ENCODE data around the gene TRMT10A.
"Not testable (repeated sequence)": the region's sequence is repeated elsewhere in the genome, so short reads cannot be mapped to it uniquely, and the experiment has no call there.

The TRMT10A gene

DNA sequence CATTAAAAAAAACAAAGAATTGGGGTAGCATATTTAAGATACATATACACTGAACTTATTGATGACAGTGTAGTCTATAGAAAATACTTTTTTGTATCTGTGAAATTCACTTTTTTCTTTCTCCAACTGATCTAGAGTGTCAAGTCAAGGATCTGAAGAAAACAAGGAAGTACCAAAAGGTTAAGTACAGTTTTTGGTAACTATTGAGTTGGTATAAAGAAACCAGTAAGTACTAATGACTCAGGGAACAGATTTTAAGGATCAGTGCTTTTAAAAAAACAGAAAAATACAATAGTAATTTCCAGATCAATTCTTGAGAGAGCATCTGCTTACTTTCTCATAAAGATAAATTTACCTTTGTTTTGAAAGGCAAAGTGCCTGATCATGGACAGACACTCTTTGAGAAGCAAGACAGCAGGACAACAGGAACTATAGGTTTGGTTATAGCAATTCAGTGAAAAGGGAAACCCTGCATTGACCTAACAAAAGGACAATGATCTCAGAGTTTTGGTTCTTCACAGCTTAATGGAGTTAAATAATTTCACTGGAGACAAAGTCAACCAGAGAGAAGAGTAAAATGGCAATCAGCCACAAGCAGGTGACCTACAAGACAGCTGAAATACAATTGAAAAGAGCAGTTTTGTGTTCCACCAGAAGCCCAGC is 23.4 kb downstream of the TRMT10A start:
- DNase-seq, result no peak

DNA sequence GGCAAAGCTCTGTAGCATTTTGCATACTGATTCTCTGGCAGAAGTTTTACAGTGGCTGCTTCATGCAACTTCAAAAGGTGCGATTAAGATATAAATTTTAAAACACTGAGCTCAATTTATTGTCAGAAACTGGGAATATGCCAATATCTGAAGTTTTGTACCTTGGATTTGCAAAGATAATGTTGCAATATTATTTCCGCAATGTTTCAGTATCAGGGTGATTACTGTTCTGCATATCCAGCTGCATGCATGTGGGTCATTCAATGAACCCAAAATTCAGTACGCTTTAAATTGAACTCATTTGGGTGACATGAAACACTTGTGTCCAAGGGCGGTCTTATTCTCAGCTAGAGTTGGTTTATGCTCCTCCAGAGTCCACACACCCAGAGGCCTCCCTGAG is 26.2 kb downstream of the TRMT10A start:
- no peak for DNase-seq

DNA sequence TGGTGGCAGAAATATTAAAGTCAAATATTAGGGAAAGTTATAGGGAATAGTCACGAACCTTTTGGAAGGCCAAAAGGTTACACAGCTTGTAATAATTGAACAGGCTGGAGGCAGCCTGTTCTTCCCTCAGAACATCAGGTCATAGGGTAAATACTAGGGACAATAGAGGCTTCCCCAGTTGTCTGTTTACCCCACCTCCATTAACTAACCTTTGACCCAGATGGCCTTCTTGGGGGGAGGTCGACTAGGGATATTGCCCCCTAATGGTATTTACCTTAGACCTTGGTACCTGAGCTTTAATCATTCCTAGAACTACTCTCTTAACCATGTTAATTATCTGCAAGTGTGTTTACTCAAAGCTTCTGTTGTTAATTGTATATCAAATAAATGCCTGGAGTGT is 27.0 kb downstream of the TRMT10A start:
- no peak for DNase-seq

DNA sequence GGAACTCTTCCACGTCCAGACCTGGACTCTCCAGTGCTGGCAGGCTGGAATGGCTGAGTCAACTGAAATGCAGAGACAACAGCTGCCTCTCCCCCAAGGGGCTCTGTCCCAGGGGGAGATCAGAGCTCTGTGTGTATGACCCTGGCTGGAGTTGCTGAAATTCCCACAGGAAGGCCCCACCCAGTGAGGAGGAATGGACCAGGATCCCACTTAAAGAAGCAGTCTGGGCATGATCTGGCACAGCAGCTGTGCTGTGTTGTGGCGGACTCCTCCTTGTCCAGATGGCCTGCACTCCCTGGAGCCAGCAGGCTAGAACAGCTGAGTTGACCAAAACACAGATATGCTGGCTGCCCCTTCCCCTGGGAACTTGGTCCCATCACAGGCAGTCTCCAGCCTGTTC is 27.6 kb downstream of the TRMT10A start:
- no peak for DNase-seq

DNA sequence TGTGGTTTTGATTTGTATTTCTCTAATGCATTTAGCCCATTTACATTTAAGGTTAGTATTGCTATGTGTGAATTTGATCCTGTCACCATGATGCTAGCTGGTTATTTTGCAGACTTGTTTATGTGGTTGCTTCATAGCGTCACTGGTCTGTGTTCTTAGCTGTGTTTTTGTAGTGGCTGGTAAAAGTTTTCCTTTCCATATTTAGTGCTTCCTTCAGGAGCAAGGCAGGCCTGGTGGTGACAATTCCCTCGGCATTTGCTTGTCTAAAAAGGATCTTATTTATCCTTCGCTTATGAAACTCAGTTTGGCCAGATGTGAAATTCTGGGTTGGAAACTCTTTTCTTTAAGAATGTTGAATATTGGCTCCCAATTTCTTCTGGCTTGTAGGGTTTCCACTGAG is 29.1 kb downstream of the TRMT10A start:
- not testable (repeated sequence) for DNase-seq

DNA sequence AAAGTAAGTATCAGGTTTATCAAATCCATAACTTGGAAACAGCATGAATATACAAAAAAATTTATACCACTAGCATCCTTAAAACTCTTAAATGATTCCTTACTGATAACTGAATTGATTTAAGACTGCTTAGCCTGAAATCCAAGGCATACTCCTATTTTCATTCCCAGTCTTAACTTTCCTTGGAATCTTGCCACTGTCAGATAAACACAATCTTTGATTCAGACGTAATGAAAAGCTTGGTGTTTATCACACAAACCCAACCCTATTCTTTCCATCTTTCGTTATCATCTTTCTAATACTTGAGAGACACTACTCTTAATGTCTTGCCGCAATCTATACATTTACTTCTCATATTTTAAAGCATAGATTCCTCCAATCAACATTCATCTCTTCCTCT is 33.9 kb downstream of the TRMT10A start:
- DNase-seq, result no peak

DNA sequence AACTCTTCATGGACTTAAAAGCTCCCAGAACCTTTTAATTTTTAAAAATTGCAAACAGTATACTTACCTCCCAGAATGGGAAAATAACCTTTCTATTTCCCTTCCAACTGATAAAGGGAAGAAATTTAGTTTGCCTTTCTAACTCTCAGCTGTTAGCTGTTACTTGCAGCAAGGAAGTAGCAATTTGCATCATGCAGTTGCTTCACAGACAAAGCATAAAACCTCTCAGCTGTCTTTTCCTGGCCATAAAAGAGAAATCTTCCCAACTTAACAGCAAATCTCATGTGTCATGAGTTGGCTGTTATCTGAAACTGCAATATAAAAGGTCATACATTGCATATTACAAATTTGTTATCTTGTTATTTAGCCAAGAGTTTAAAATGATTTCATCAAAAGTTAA is 34.6 kb downstream of the TRMT10A start:
- no peak for DNase-seq

DNA sequence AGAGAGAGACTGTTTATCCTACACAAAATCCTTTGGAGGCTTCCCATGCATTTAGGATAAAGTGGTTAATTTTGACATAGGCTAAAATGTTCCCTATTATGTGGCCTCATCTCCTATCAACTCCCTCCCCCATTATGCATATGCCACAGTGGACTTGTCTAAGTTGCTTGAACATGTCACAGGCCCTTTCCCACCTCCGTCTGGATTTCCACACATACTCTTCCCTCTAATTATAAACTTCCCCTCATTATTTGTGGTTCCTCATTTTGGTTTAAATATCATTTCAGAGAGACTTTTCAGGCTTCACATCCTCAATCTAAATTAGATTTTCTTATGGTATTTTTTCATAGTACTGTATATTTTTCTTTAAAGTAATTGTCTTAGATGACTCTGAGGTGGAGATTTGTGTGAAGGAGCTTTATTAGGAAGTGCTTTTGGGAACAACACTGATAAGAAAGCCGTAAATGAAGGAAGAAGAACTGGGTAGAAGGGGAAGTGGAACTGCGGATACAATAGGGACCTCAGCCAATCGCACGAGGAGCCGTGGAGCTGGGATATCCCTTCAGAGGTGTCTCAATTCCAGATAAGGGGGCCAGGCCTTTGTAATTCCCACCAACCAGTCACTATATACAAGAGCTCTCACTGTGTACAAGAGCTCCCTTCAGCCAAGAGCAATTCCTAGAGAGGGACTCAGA is 45.1 kb downstream of the TRMT10A start:
- no peak for DNase-seq

DNA sequence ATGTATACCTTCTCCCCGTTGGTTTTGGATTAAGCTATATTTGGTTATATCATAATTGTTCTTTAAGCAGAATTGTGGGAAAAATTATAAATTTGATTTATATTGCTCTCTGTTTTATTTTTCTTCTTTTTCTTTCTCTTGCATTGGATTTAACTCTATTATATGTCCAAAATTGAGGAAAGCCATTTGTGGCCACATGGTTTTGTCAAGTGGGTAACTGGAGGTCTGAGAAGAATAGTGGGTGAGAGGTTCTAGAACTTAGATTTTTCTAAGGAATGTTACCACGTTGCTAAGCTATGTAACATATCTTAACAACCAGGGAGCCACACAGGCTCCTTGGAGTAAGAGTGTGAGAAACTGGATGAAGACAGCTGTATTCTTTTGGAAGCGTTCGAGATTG is 53.1 kb downstream of the TRMT10A start, which contains the start of gene C4orf17:
C4orf17 (plus strand) TSS at position 301 of the 400 bp plus-strand sequence. CDS start 2,061 bp downstream, outside the sequence.
- DNase-seq, result no peak

DNA sequence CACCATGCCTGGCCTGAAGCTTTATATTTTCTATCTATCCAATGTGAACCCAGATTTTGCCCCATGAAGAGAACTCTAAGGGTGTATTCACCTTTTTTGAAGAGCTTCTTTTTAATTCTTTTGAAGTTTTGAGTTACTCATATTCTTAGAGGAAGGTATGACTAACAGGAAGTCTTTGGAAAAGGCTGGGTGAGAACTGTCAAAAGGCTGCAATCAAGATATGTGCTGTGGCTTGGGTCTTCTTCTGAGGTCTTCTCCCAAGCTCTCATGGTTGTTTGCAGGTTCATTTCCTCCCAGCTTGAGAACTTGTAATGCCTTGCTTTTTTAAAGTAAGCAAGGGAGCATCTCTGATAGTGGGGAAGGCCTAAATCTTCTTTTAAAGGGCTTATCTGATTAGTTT is 56.1 kb downstream of the TRMT10A start:
- peak; percentile 11 for DNase-seq

DNA sequence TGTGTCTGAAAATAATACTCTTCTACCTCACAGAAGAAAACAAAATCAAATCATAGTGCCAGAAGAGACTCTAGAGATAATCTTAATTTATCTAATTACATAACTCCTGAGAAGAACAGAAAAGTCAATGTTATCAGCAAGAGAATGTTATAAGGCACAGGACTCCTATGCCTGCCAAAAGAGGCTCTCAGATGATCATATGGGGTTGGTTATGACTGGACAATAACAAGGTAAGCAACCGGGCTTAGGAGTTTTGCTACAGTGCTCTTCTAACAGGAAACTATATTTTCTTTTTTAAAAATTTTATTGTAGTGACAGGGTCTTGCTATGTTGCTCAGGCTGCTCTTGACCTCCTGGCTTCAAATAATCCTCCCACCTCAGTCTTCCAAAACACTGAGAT is 56.5 kb downstream of the TRMT10A start:
- DNase-seq, result no peak

DNA sequence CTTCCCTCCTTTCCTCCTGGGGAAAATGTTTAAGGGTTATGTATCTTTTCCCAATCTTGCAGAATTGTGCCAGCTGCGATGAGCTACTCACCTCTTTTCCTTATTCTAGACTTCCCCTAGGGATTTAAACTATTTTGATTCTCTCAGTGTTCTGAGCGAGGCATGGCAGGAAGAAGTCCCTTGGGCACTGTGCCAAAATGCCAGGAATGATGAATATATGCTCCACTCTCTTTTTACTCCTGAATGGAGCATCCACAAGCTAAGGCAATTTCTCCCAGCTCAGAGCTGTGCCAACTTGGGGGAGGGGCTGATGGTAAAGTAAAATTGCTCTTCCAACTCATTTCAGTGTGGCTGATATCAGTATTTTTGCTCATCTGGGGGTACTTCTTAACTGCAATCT is 57.1 kb downstream of the TRMT10A start:
- no peak for DNase-seq

DNA sequence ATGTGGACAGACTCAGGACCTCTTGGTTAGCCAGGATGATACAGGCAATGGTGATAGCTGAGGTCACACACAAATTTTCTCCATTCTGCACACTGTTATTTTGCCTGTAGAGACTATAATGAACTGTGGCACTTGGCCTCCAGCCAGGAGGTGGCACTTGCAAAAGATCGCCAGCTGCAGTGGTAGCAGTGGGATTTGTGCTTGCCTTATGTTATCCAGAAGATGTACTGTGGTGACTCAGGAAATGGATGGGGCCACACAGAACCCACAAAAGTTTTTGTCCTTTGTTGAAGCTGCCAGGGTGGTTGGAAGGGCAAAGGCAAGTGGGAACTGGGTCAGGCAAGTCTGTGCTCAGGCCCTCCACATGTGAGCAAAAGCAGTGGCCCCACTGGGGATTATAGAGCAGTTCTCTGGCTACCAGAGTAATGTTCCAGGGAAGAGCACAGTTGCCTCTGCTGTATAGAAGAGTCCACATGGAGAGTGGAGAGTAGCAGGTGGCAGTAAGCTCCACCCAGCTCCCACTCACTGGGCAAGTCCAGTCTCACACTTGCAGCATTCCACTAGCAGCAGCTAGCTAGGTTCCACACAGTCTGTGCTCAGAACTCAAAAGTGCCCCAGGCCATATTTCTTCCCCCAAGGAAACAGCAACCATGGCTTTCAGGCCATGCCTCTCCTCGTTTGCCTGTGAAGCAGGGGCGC is 58.9 kb downstream of the TRMT10A start:
- no peak for DNase-seq
